NCI-H1105 (cell line): ENCODE results near the gene RNASET2.
"Not testable (repeated sequence)": the region's sequence is repeated elsewhere in the genome, so short reads cannot be mapped to it uniquely, and the experiment has no call there.

Source experiments
- DNase-seq: peaks from one replicate; lab custom pipeline; 2025; lab: John Stamatoyannopoulos, UW

The RNASET2 gene

DNA sequence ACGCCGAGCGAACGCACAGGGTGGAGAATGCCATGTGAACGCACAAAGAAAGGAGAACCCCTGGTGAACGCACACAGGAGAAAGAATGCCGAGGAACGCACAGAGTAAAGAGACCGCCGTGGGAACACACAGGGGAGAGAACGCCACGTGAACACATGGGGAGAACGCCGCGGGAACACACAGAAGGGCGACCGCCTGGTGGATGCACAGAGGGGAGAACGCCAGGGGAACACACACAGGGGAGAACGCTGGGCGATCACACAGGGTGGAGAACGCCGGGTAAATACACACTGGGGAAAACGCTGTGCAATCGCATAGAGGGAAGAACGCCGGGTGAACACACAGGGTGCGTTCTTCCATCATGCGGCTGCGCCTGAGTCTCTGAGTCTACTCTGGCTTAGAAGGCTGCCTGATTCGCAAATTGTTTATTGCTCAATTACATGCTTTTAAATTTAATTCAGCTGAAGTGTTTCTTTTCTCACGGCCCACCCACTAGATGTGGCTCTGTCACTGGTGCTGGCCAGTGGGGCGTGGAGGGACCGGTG is 54.1 kb downstream of the RNASET2 start:
- DNase-seq, result no peak

DNA sequence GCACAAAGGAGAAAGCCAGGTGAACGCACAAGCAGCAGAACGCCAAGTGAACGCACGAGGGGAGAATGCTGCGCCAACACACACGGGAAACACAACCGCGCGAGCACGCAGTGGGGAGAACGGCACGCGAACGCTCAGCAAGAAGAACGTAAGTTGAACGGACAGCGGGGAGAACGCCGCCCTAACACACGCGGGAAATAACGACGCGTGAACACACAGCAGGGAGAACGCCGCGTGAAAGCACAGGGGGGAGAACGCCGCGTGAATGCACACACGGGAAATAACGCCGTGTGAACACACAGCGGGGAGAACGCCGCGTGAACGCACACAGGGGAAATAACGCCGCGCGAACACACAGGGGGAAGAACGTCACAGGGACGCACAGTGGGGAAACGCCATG is 54.7 kb downstream of the RNASET2 start:
- DNase-seq, result no peak

DNA sequence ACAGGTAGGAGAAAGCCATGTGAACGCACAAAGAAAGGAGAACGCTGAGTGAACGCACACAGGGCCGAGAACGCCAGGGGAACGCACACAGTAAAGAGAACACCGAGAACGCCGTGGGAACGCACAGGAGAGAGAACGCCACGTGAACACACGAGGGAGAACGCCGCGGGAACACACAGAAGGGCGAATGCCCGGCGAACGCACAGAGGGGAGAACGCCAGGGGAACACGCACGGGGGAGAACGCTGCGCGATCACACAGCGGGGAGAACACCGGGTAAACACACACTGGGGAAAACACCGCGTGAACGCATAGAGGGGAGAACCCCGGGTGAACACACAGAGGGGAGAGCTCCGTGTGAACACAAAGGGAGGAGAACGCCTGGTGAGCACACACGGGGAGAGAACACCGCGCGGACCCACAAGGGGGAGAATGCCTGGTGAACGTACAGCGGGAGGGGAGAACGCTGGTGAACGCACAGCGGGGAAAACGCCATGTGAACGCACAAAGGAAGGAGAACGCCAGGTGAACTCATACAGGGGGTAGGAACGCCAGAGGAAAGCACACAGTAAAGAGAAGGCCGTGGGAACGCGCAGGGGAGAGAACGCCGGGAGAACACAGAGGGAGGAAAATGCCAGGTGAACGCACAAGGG is 55.3 kb downstream of the RNASET2 start:
- DNase-seq, result no peak

DNA sequence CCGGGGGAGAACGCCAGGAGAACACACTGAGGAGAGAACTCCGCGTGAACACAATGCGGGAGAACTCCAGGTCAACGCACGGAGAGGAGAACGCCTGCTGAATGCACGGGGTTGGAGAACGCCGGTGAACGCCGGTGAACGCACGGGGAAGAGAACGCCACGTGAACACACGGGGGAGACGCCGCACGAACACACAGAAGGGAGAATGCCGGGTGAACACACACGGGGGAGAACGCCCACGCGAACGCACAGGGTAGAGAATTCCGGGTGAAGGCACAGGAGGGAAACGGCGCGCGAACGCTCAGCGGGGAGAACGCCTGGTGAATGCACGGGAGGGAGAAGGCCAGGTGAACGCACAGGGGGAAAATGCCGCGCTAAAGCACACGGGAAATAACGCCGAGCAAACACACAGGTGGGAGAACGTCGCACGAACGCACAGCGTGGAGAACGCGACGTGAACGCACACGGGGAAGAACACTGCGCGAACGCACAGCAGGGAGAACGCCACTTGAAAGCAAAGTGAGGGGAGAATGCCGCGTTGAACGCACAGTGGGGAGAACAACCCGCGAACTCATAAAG is 56.1 kb downstream of the RNASET2 start:
- no peak for DNase-seq

DNA sequence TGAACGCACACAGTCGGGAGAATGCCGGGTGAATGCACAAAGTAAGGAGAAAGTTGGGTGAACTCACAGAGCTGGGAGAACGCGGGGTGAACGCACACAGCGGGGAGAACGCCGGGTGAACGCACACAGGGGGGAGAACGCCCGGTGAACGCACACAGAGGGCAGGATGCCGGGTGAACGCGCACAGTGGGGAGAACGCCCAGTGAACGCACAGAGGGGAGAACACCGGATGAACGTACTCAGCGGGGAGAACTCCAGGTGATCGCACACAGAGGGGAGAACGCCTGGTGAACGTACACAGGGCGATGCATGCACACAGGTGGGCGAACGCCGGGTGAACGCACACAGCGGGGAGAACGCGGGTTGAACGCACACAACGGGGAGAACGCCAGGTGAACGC is 57.4 kb downstream of the RNASET2 start:
- DNase-seq, result no peak

DNA sequence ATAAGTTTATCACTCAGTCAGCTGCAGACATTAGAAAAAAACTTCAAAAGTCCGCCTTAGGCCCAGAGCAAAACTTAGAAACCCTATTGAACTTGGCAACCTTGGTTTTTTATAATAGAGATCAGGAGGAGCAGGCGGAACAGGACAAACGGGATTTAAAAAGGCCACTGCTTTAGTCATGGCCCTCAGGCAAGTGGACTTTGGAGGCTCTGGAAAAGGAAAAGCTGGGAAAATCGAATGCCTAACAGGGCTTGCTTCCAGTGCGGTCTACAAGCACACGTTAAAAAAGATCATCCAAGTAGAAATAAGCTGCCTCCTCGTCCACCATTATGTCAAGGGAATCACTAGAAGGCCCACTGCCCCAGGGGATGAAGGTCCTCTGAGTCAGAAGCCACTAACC is 61.7 kb downstream of the RNASET2 start:
- not testable (repeated sequence) for DNase-seq

DNA sequence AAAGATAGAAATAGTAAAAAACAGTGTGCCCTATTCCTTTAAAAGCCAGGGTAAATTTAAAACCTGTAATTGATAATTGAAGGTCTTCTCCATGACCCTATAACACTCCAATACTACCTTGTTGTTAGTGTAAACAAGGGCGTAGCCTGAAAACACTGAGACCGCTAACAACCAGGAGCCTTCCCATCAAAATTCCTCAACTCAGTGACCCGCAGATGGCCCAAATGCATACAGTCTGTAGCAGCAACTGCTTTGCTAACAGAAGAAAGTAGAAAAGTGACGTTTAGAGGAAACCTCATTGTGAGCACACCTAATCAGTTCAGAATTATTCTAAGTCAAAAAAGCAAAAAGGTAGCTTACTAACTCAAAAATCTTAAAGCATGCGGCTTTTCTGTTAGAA is 63.9 kb downstream of the RNASET2 start:
- DNase-seq, result not testable (repeated sequence)

DNA sequence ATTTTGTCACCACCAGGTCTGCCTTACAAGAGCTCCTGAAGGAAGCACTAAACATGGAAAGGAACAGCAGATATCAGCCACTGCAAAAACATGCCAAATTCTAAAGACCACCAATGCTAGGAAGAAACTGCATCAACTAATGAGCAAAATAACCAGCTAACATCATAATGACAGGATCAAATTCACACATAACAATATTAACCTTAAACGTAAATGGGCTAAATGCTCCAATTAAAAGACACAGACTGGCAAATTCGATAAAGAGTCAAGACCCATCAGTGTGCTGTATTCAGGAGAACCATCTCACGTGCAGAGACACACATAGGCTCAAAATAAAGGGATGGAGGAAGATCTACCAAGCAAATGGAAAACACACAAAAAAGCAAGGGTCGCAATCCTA is 69.6 kb downstream of the RNASET2 start:
- DNase-seq, result not testable (repeated sequence)

DNA sequence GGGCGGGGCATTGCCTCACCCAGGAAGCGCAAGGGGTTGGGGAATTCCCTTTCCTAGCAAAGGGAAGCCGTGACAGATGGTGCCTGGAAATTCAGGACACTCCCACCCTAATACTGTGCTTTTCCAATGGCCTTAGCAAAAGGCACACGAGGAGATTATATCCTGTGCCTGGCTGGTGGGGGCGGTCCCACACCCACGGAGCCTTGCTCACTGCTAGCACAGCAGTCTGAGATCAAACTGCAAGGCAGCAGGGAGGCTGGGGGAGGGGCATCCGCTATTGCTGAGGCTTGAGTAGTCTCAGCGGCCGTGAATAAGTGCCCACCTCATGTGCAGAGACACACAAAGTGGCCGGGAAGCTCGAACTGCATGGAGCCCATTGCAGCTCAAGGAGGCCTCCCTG is 71.4 kb downstream of the RNASET2 start:
- DNase-seq, result not testable (repeated sequence)

DNA sequence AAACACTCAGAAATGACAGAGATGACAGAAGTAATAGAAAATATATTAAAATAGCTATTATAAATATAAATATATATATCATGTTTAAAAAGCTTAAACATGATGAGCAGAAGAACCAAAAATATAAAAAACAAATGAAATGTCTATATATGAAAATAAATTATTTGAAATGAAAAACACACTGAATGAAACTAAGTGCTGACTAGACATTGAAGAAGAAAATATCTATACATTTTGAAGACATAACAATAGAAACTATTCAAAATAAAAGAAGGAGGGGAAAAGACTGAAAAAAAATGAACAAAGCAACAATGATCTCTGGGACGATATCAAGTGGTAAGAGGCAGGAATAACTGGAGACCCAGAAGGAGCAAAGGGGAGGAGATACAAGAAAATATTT is 76.8 kb downstream of the RNASET2 start:
- no peak for DNase-seq
